SK-N-SH treated with all-trans-retinoic acid at 6 μM for 48 hours (cell line): ENCODE results near the gene UGT1A8.

Experiments
- ATAC-seq: fragments of 200-7000 bp; cut with Tn5 transposase; 3 replicates; pipeline ENCODE4 v1.9.1; 2020; ENCODE audit warnings: mild to moderate bottlenecking, moderate library complexity
- ARNTL ChIP-seq: fragments of 450-650 bp; formaldehyde crosslinking; IDR thresholded peaks from 2 replicates; pipeline ENCODE4 v1.5.0; 2020; ENCODE audit warnings: low read depth, mild to moderate bottlenecking, moderate library complexity, borderline replicate concordance
- BACH2 ChIP-seq: fragments of 250-450 bp; sonication (Bioruptor Pico); IDR thresholded peaks from 2 replicates; pipeline ENCODE4 v1.9.0; 2021; ENCODE audit warnings: mild to moderate bottlenecking, borderline replicate concordance
- CSDC2 ChIP-seq: fragments of 250-450 bp; sonication (Bioruptor Pico); IDR thresholded peaks from 2 replicates; pipeline ENCODE4 v1.5.0; 2020; ENCODE audit warnings: mild to moderate bottlenecking, moderate library complexity
- CSRNP3 ChIP-seq: fragments of 250-450 bp; sonication (Bioruptor Pico); IDR thresholded peaks from 2 replicates; pipeline ENCODE4 v1.5.1; 2021; ENCODE audit warnings: mild to moderate bottlenecking, moderate library complexity
- GLIS3 ChIP-seq: fragments of 250-450 bp; sonication (Bioruptor Pico); IDR thresholded peaks from 2 replicates; pipeline ENCODE4 v1.5.0; 2020; ENCODE audit warnings: mild to moderate bottlenecking, moderate library complexity
- ISL1 ChIP-seq: fragments of 250-450 bp; sonication (Bioruptor Pico); IDR thresholded peaks from 2 replicates; pipeline ENCODE4 v2.1.2; 2022; ENCODE audit warnings: mild to moderate bottlenecking, moderate library complexity
- OSR1 ChIP-seq: fragments of 250-450 bp; sonication (Bioruptor Pico); IDR thresholded peaks from 2 replicates; pipeline ENCODE4 v1.8.0; 2022; ENCODE audit warnings: moderate library complexity, mild to moderate bottlenecking, inconsistent platforms
- PPARA ChIP-seq: fragments of 250-450 bp; sonication (Bioruptor Pico); IDR thresholded peaks from 2 replicates; pipeline ENCODE4 v1.5.0; 2020; ENCODE audit warnings: mild to moderate bottlenecking, borderline replicate concordance
- RARB ChIP-seq: fragments of 250-450 bp; sonication (Bioruptor Pico); IDR thresholded peaks from 2 replicates; pipeline ENCODE4 v1.8.0; 2021; ENCODE audit warnings: mild to moderate bottlenecking, moderate library complexity
- SNAI2 ChIP-seq: fragments of 250-450 bp; sonication (Bioruptor Pico); IDR thresholded peaks from 2 replicates; pipeline ENCODE4 v1.5.0; 2020; ENCODE audit warnings: mild to moderate bottlenecking, moderate library complexity
- TCF4 ChIP-seq: fragments of 250-450 bp; sonication (Bioruptor Pico); IDR thresholded peaks from 2 replicates; pipeline ENCODE4 v1.8.0; 2021; ENCODE audit warnings: mild to moderate bottlenecking, moderate library complexity, borderline replicate concordance
- TSHZ2 ChIP-seq: fragments of 250-450 bp; sonication (Bioruptor Pico); IDR thresholded peaks from 2 replicates; pipeline ENCODE4 v1.5.0; 2020; ENCODE audit warnings: mild to moderate bottlenecking, moderate library complexity
- ZC3H10 ChIP-seq: fragments of 250-450 bp; sonication (Bioruptor Pico); IDR thresholded peaks from 2 replicates; pipeline ENCODE4 v1.5.1; 2021; ENCODE audit warnings: mild to moderate bottlenecking, moderate library complexity
- ZFP3 ChIP-seq: fragments of 250-450 bp; sonication (Bioruptor Pico); IDR thresholded peaks from 2 replicates; pipeline ENCODE4 v1.5.0; 2020; ENCODE audit warnings: mild to moderate bottlenecking, moderate library complexity
- ZNF565 ChIP-seq: fragments of 450-650 bp; formaldehyde crosslinking; conservative IDR thresholded peaks from 2 replicates; pipeline ENCODE4 v1.5.0; 2020; ENCODE audit warnings: low read depth, mild to moderate bottlenecking, moderate library complexity
- ZNF70 ChIP-seq: fragments of 450-650 bp; formaldehyde crosslinking; IDR thresholded peaks from 2 replicates; pipeline ENCODE4 v1.5.0; 2020; ENCODE audit warnings: mild to moderate bottlenecking, moderate library complexity
- ZNF8 ChIP-seq: fragments of 450-650 bp; formaldehyde crosslinking; IDR thresholded peaks from 2 replicates; pipeline ENCODE4 v1.5.0; 2020; ENCODE audit warnings: mild to moderate bottlenecking, moderate library complexity
- TF ChIP-seq, protein P1 (sequence below): fragments of 250-450 bp; sonication (Bioruptor Pico); IDR thresholded peaks from 2 replicates; pipeline ENCODE4 v1.5.1; 2020; ENCODE audit warnings: low read depth, mild to moderate bottlenecking, moderate library complexity
- TF ChIP-seq, protein P2 (sequence below): fragments of 250-450 bp; sonication (Bioruptor Pico); IDR thresholded peaks from 2 replicates; pipeline ENCODE4 v1.8.0; 2021; ENCODE audit warnings: low read depth, mild to moderate bottlenecking, moderate library complexity, borderline replicate concordance

UGT1A8 gene

GRCh38 chr2:233650981-233651380, 33.5 kb downstream of the UGT1A8 start:
- no peak for ATAC-seq
- TF ChIP-seq RARB (CRISPR knock-in tag) (no peak), ZNF70 (no peak), GLIS3 (CRISPR knock-in tag) (no peak), ZNF565 (CRISPR knock-in tag) (no peak)

- no peak for ATAC-seq
- TF ChIP-seq, protein P1, sequence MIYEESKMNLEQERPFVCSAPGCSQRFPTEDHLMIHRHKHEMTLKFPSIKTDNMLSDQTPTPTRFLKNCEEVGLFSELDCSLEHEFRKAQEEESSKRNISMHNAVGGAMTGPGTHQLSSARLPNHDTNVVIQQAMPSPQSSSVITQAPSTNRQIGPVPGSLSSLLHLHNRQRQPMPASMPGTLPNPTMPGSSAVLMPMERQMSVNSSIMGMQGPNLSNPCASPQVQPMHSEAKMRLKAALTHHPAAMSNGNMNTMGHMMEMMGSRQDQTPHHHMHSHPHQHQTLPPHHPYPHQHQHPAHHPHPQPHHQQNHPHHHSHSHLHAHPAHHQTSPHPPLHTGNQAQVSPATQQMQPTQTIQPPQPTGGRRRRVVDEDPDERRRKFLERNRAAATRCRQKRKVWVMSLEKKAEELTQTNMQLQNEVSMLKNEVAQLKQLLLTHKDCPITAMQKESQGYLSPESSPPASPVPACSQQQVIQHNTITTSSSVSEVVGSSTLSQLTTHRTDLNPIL, result no peak
- TF ChIP-seq, protein P2, sequence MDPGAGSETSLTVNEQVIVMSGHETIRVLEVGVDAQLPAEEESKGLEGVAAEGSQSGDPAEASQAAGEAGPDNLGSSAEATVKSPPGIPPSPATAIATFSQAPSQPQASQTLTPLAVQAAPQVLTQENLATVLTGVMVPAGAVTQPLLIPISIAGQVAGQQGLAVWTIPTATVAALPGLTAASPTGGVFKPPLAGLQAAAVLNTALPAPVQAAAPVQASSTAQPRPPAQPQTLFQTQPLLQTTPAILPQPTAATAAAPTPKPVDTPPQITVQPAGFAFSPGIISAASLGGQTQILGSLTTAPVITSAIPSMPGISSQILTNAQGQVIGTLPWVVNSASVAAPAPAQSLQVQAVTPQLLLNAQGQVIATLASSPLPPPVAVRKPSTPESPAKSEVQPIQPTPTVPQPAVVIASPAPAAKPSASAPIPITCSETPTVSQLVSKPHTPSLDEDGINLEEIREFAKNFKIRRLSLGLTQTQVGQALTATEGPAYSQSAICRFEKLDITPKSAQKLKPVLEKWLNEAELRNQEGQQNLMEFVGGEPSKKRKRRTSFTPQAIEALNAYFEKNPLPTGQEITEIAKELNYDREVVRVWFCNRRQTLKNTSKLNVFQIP (CRISPR knock-in tag), result no peak
- TF ChIP-seq TSHZ2, result no peak
Measured at GRCh38 chr2:233651430-233651829, 34.0 kb downstream of the UGT1A8 start.

GRCh38 chr2:233654501-233654900, 37.1 kb downstream of the UGT1A8 start:
- no peak for TF ChIP-seq PPARA (CRISPR knock-in tag)
- TF ChIP-seq OSR1 (CRISPR knock-in tag), result no peak
- no peak for TF ChIP-seq BACH2 (CRISPR knock-in tag)
- no peak for TF ChIP-seq TCF4 (CRISPR knock-in tag)
- no peak for TF ChIP-seq TSHZ2
- no peak for TF ChIP-seq ZFP3 (CRISPR knock-in tag)
- no peak for TF ChIP-seq ZNF70
- no peak for TF ChIP-seq ZNF565 (CRISPR knock-in tag)
- no peak for TF ChIP-seq CSRNP3 (CRISPR knock-in tag)
- no peak for TF ChIP-seq ARNTL (CRISPR knock-in tag)
- TF ChIP-seq, protein P1, result no peak
- no peak for TF ChIP-seq CSDC2 (CRISPR knock-in tag)
- TF ChIP-seq SNAI2, result no peak
- no peak for TF ChIP-seq ZNF8 (CRISPR knock-in tag)
- TF ChIP-seq, all 23 proteins: peak for 0
- ATAC-seq, result no peak

DNA sequence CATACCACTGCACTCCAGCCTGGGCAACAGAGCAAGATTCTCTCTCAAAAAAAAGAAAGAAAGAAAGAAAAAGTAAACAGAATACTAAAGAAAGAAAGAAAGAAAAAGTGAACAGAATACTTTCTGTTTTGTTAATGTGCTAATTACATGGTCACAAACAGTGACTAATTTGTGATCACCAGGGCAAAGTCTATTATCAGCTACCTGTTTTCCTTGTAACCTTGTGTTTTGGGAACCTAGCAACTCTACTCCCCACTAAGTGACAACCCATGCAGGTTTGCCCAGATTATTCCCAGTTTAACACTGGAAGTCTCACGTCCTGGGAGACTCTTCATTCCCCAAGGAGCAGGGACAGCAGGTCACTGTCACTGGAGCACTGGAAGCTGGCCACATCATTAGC, 37.6 kb downstream of the UGT1A8 start:
- no peak for ATAC-seq
- no peak for TF ChIP-seq TCF4 (CRISPR knock-in tag)
- TF ChIP-seq PPARA (CRISPR knock-in tag), result no peak
- no peak for TF ChIP-seq ZC3H10 (CRISPR knock-in tag)
- TF ChIP-seq ISL1 (CRISPR knock-in tag), result no peak
- TF ChIP-seq ARNTL (CRISPR knock-in tag), result no peak
- TF ChIP-seq, protein P1, result no peak
- no peak for TF ChIP-seq BACH2 (CRISPR knock-in tag)
- TF ChIP-seq ZFP3 (CRISPR knock-in tag), result no peak
- TF ChIP-seq GLIS3 (CRISPR knock-in tag), result no peak
- no peak for TF ChIP-seq TSHZ2
- TF ChIP-seq ZNF565 (CRISPR knock-in tag), result no peak
